ENCODE measurements around the gene TXNRD2.

TXNRD2 gene

GRCh38 chr22:19965771-19966709 is 24.4 kb upstream of the TXNRD2 start:
- no peak for DNase-seq

GRCh38 chr22:19964701-19965386 is 23.2 kb upstream of the TXNRD2 start:
- DNase-seq = no peak

GRCh38 chr22:19963863-19964642 is 22.4 kb upstream of the TXNRD2 start:
- no peak for DNase-seq

- peak; percentile 74 for DNase-seq
Measured at GRCh38 chr22:19962909-19963806, 21.5 kb upstream of the TXNRD2 start.

GRCh38 chr22:19962246-19962908 is 20.8 kb upstream of the TXNRD2 start:
- peak; percentile 80 for DNase-seq

- no peak for DNase-seq
Measured at GRCh38 chr22:19961868-19962245, 20.2 kb upstream of the TXNRD2 start.

GRCh38 chr22:19961201-19961580 is 19.6 kb upstream of the TXNRD2 start:
- DNase-seq = no peak

- no peak for DNase-seq
Measured at GRCh38 chr22:19960491-19961200, 19.0 kb upstream of the TXNRD2 start.

- DNase-seq = no peak
Measured at GRCh38 chr22:19959587-19960490, 18.2 kb upstream of the TXNRD2 start.

GRCh38 chr22:19959043-19959586 is 17.5 kb upstream of the TXNRD2 start:
- no peak for DNase-seq

- no peak for DNase-seq
Measured at GRCh38 chr22:19958083-19959042, 16.7 kb upstream of the TXNRD2 start.

GRCh38 chr22:19957445-19957844 is 15.8 kb upstream of the TXNRD2 start:
- DNase-seq = no peak

- no peak for DNase-seq
Measured at GRCh38 chr22:19955241-19956128, 13.9 kb upstream of the TXNRD2 start.

GRCh38 chr22:19951346-19951745 is 9.7 kb upstream of the TXNRD2 start:
- no peak for DNase-seq

GRCh38 chr22:19948057-19948760 is 6.6 kb upstream of the TXNRD2 start:
- no peak for DNase-seq

All from activated CD8-positive, alpha-beta memory T cell treated with anti-CD3 and anti-CD28 coated beads, Interleukin-2, amount 50 U/mL, for 48 hours (primary cell).